Fibroblast of lung (primary cell): ENCODE results near the gene SLC35F3. TPM values are rescaled to one million over a fixed set of nuclear protein-coding genes. Genes with fewer than 3 reads are reported as not detected.
A peak's percentile ranks its signal among the peaks of the same experiment; 100 is the strongest.

Experiments used
- DNase-seq, 2 donors: peaks; one replicate each; pipeline versions ENCODE4 v3.0.0 to v3.0.0-alpha.2; 2010; ENCODE audit warnings: low read depth in 2 of 2
- H2AFZ ChIP-seq: 2 replicates; pipeline ENCODE4 v1.5.1; 2012; ENCODE audit warnings: low read length, control low read depth, inconsistent platforms
- H3K27ac ChIP-seq: 2 replicates; pipeline ENCODE4 v1.5.1; 2011; ENCODE audit warnings: low read length, control low read depth; ENCODE audit not compliant: insufficient read depth
- H3K27me3 ChIP-seq: 2 replicates; pipeline ENCODE4 v1.5.1; 2011; ENCODE audit warnings: mild to moderate bottlenecking, low read length; ENCODE audit not compliant: control insufficient read depth, insufficient read depth
- H3K36me3 ChIP-seq: 2 replicates; pipeline ENCODE4 v1.5.1; 2011; ENCODE audit warnings: low read length; ENCODE audit not compliant: control insufficient read depth, insufficient read depth
- H3K4me1 ChIP-seq: 2 replicates; pipeline ENCODE4 v1.5.1; 2011; ENCODE audit warnings: low read length; ENCODE audit not compliant: control insufficient read depth, insufficient read depth; ENCODE audit errors: extremely low read depth
- H3K4me2 ChIP-seq: 2 replicates; pipeline ENCODE4 v1.5.1; 2011; ENCODE audit warnings: low read length, control low read depth; ENCODE audit not compliant: insufficient read depth; ENCODE audit errors: extremely low read depth
- H3K4me3 ChIP-seq, 4 experiments: fragments of 200-600 bp in 1 of 4; sonication (generic) in 1 of 4; replicated peaks in 1 of 4; 2 replicates each; pipeline ENCODE4 v1.5.1; 2011 to 2016; ENCODE audit warnings: low read length in 4 of 4, low read depth in 3 of 4, mild to moderate bottlenecking in 3 of 4, control low read depth in 2 of 4, inconsistent platforms in 1 of 4, mixed read lengths in 1 of 4; ENCODE audit not compliant: insufficient read depth in 1 of 4; ENCODE audit errors: control extremely low read depth in 1 of 4
- H3K79me2 ChIP-seq: 2 replicates; pipeline ENCODE4 v1.5.1; 2012; ENCODE audit warnings: mild to moderate bottlenecking, low read length, inconsistent platforms; ENCODE audit not compliant: control insufficient read depth, insufficient read depth
- H3K9ac ChIP-seq: 2 replicates; pipeline ENCODE4 v1.5.1; 2011; ENCODE audit warnings: mild to moderate bottlenecking, low read length, control low read depth; ENCODE audit not compliant: insufficient read depth
- H3K9me3 ChIP-seq: 2 replicates; pipeline ENCODE4 v1.5.1; 2012; ENCODE audit warnings: low read depth, low read length; ENCODE audit not compliant: control insufficient read depth, insufficient read depth
- H4K20me1 ChIP-seq: 2 replicates; pipeline ENCODE4 v1.5.1; 2011; ENCODE audit warnings: low read length; ENCODE audit not compliant: control insufficient read depth, insufficient read depth; ENCODE audit errors: extremely low read depth
- CTCF ChIP-seq, 2 donors: IDR thresholded peaks in 1 of 2; conservative IDR thresholded peaks in 1 of 2; 1 replicate in 1 of 2; 2 replicates in 1 of 2; pipeline ENCODE4 v1.5.1; 2011 to 2012; ENCODE audit warnings: low read length in 2 of 2, control low read depth in 1 of 2, inconsistent platforms in 1 of 2, low read depth in 1 of 2, mild to moderate bottlenecking in 1 of 2
- EZH2 ChIP-seq: IDR thresholded peaks from 2 replicates; pipeline ENCODE4 v1.5.1; 2012; ENCODE audit warnings: low read length, control low read depth, mild to moderate bottlenecking; ENCODE audit errors: missing control alignments
- polyA plus RNA-seq, 2 donors: library from polyadenylated mRNA; depleted of rRNA in 1 of 2; stranded (reverse) in 1 of 2; unstranded in 1 of 2; fragments of >200 nt; gene quantifications; 2 replicates each; pipeline ENCODE4 v1.2.1, GENCODE V29; 2011 to 2012; ENCODE audit warnings: missing spikeins in 1 of 2
- total RNA-seq: library from RNA; depleted of rRNA; stranded (reverse); fragments of >200 nt; gene quantifications from 2 replicates; pipeline ENCODE4 v1.2.1, GENCODE V29; 2014

Gene SLC35F3
- total and polyA plus RNA-seq, 2 donors (not counting 1 experiment from before 2014, with no cell fraction given) = not detected

- Histone ChIP-seq H3K27me3 (no peaks in the 10 kb centered on the region), H3K27ac (no peak overlapping the region), H3K9ac (no peak overlapping the region), H3K4me1 (no peaks in the 10 kb centered on the region), H3K9me3 (no peaks in the 10 kb centered on the region), H3K4me3 (no peak overlapping the region), H3K4me2 (no peak overlapping the region), H3K79me2 (no peaks in the 10 kb centered on the region), H3K36me3 (no peaks in the 10 kb centered on the region), H4K20me1 (no peaks in the 10 kb centered on the region), H2AFZ (no peak overlapping the region)
- DNase-seq = no peak
- TF ChIP-seq EZH2 (no peak), CTCF (conservative IDR thresholded peaks at IDR 0.05 in 1 of 2, IDR thresholded peaks at IDR 0.05 in 1 of 2; ENCODE audit: low read depth in 1 of 2, low read length in 2 of 2) (no peak)
Observed at GRCh38 chr1:233912447-233912846, 8.0 kb downstream of the SLC35F3 start.

GRCh38 chr1:233912909-233913308 is 8.4 kb downstream of the SLC35F3 start:
- Histone ChIP-seq H3K4me3 (no peak overlapping the region), H2AFZ (no peak overlapping the region), H3K9ac (no peak overlapping the region), H3K4me1 (no peaks in the 10 kb centered on the region), H3K79me2 (no peaks in the 10 kb centered on the region), H4K20me1 (no peaks in the 10 kb centered on the region), H3K4me2 (no peak overlapping the region), H3K9me3 (no peaks in the 10 kb centered on the region), H3K27me3 (no peaks in the 10 kb centered on the region), H3K27ac (no peak overlapping the region), H3K36me3 (no peaks in the 10 kb centered on the region)
- peak in 1 of 2 donors; percentile 46 for DNase-seq
- no peak for TF ChIP-seq CTCF (conservative IDR thresholded peaks at IDR 0.05 in 1 of 2, IDR thresholded peaks at IDR 0.05 in 1 of 2; ENCODE audit: low read depth in 1 of 2, low read length in 2 of 2)
- TF ChIP-seq EZH2 = no peak

- Histone ChIP-seq H4K20me1 (no peaks in the 10 kb centered on the region), H2AFZ (no peak overlapping the region), H3K9ac (no peak overlapping the region), H3K27ac (no peak overlapping the region), H3K79me2 (no peaks in the 10 kb centered on the region), H3K36me3 (no peaks in the 10 kb centered on the region), H3K9me3 (no peaks in the 10 kb centered on the region), H3K4me2 (no peak overlapping the region), H3K4me1 (no peaks in the 10 kb centered on the region), H3K27me3 (no peaks in the 10 kb centered on the region), H3K4me3 (no peak overlapping the region)
- DNase-seq = peak in 1 of 2 donors; percentile 82
- TF ChIP-seq EZH2 (no peak), CTCF (conservative IDR thresholded peaks at IDR 0.05 in 1 of 2, IDR thresholded peaks at IDR 0.05 in 1 of 2; ENCODE audit: low read depth in 1 of 2, low read length in 2 of 2) (no peak)
Observed at GRCh38 chr1:233916706-233917105, 12.2 kb downstream of the SLC35F3 start.
